ENCODE data around the gene MAP3K5. TPM values are rescaled to one million over a fixed set of nuclear protein-coding genes. Genes with fewer than 3 reads are reported as not detected.

The MAP3K5 gene
- 12.1 and 17.2 TPM in 2 replicates for total RNA-seq

GRCh38 chr6:136792410-136793262 is at the start of gene MAP3K5:
MAP3K5 (minus strand) TSS chr6:136792477; CDS start chr6:136792157, 320 bp downstream.

GRCh38 chr6:136822376-136823127 is 30.3 kb upstream of the MAP3K5 start, which contains the start of gene PEX7:
PEX7 (plus strand) TSS chr6:136822592; CDS start chr6:136822666, 74 bp downstream.

GRCh38 chr6:136550330-136551071 is 241.8 kb downstream of the MAP3K5 start, which contains the start of gene MAP7:
MAP7 (minus strand) TSS chr6:136550422; CDS start chr6:136550408, 14 bp downstream.

Small RNAs within 50 kb of the gene (small RNA-seq; reads per million reads assigned to genes)
- not detected for gene RNA5SP219

Other genes starting within 250 kb of the MAP3K5 start
- gene MAP7, start 242.1 kb downstream of the MAP3K5 start, total RNA-seq, result 1.9 and 3.7 TPM in 2 replicates
- gene PEX7, start 30.1 kb upstream of the MAP3K5 start, total RNA-seq, result 6.7 and 8.5 TPM in 2 replicates
- not detected in 2 replicates for gene SLC35D3, start 129.8 kb upstream of the MAP3K5 start, total RNA-seq